NCI-H2081 (cell line): ENCODE results near the gene RGS9BP.
"Not testable (repeated sequence)": the region's sequence is repeated elsewhere in the genome, so short reads cannot be mapped to it uniquely, and the experiment has no call there.

Experiments used
- DNase-seq, 2 experiments: peaks; one replicate each; lab custom pipeline; 2025; lab: John Stamatoyannopoulos, UW

The RGS9BP gene

GRCh38 chr19:32675720-32676185, at the start of gene RGS9BP:
Gene RGS9BP (plus strand): TSS chr19:32675848. CDS start chr19:32676264, 416 bp downstream.
- peak; percentile 56 to 69 for DNase-seq

GRCh38 chr19:32626969-32627368, 48.7 kb upstream of the RGS9BP start:
- no peak for DNase-seq

GRCh38 chr19:32627714-32628270, 47.9 kb upstream of the RGS9BP start:
- DNase-seq = no peak

GRCh38 chr19:32630338-32630737, 45.3 kb upstream of the RGS9BP start:
- DNase-seq = no peak

- no peak for DNase-seq
Measured at GRCh38 chr19:32631381-32631780, 44.3 kb upstream of the RGS9BP start.

GRCh38 chr19:32637480-32637879, 38.2 kb upstream of the RGS9BP start:
- no peak for DNase-seq

- DNase-seq = no peak
Measured at GRCh38 chr19:32638625-32639024, 37.0 kb upstream of the RGS9BP start.

- no peak for DNase-seq
Measured at GRCh38 chr19:32642771-32643170, 32.9 kb upstream of the RGS9BP start.

- no peak for DNase-seq
Measured at GRCh38 chr19:32646556-32646955, 29.1 kb upstream of the RGS9BP start.

GRCh38 chr19:32647361-32647760, 28.3 kb upstream of the RGS9BP start:
- no peak for DNase-seq

- no peak for DNase-seq
Measured at GRCh38 chr19:32649751-32650150, 25.9 kb upstream of the RGS9BP start.

GRCh38 chr19:32650671-32651070, 25.0 kb upstream of the RGS9BP start:
- no peak for DNase-seq

GRCh38 chr19:32651729-32652140, 23.9 kb upstream of the RGS9BP start:
- DNase-seq = no peak

GRCh38 chr19:32652331-32652730, 23.3 kb upstream of the RGS9BP start:
- DNase-seq = not testable (repeated sequence)

- DNase-seq = no peak
Measured at GRCh38 chr19:32652894-32653598, 22.6 kb upstream of the RGS9BP start.

GRCh38 chr19:32653599-32653915, 22.1 kb upstream of the RGS9BP start:
- DNase-seq = no peak

- DNase-seq = not testable (repeated sequence)
Measured at GRCh38 chr19:32656379-32656778, 19.3 kb upstream of the RGS9BP start.

GRCh38 chr19:32658075-32658474, 17.6 kb upstream of the RGS9BP start:
- DNase-seq = no peak

GRCh38 chr19:32658527-32658926, 17.1 kb upstream of the RGS9BP start:
- DNase-seq = no peak

- no peak for DNase-seq
Measured at GRCh38 chr19:32661318-32661717, 14.3 kb upstream of the RGS9BP start.

- no peak for DNase-seq
Measured at GRCh38 chr19:32662186-32662585, 13.5 kb upstream of the RGS9BP start.

GRCh38 chr19:32666084-32666483, 9.6 kb upstream of the RGS9BP start:
- DNase-seq = no peak

GRCh38 chr19:32669310-32669709, 6.3 kb upstream of the RGS9BP start:
- no peak for DNase-seq
